Transverse colon (tissue), 3 donors: ENCODE data around the gene DMC1.

Experiments used
- CTCF ChIP-seq, 5 experiments: fragments of 200-600 bp in 3 of 5; fragments of 450-650 bp in 2 of 5; sonication (generic) in 3 of 5; IDR thresholded peaks; 1 replicate in 2 of 5; 2 replicates in 3 of 5; pipeline ENCODE4 v1.5.1; 2016 to 2017; ENCODE audit warnings: antibody characterized with exemption in 5 of 5, inconsistent platforms in 3 of 5, mild to moderate bottlenecking in 2 of 5, moderate library complexity in 1 of 5
- POLR2A ChIP-seq: fragments of 450-650 bp; IDR thresholded peaks from one replicate; pipeline ENCODE4 v1.6.1; 2016; ENCODE audit warnings: antibody characterized with exemption, mild to moderate bottlenecking, moderate library complexity

- TF ChIP-seq CTCF (IDR thresholded peaks at IDR 0.05) (no peak), POLR2A (no peak)
Observed at GRCh38 chr22:38479096-38479837, 90.7 kb downstream of the DMC1 start.
